T-helper 1 cell treated with Interleukin-12 subunit alpha and Interleukin-12 subunit beta and Interleukin-4 antibody, amounts not matched to agents 30 μg/mL and 1 μg/mL, for 36 hours (primary cell): ENCODE results near the gene IL23R.

Experiments used
- H3K27ac Mint-ChIP-seq: one replicate; pipeline ENCODE4 v1.8.0; 2021; ENCODE audit warnings: mild to moderate bottlenecking, mixed read lengths
- H3K27me3 Mint-ChIP-seq: one replicate; pipeline ENCODE4 v1.8.0; 2021; ENCODE audit warnings: low read depth, mixed read lengths
- H3K36me3 Mint-ChIP-seq: one replicate; pipeline ENCODE4 v1.8.0; 2021; ENCODE audit warnings: low read depth, mixed read lengths
- H3K4me1 Mint-ChIP-seq: one replicate; pipeline ENCODE4 v1.8.0; 2021; ENCODE audit warnings: low read depth, mixed read lengths
- H3K4me3 Mint-ChIP-seq: one replicate; pipeline ENCODE4 v1.8.0; 2021; ENCODE audit warnings: mild to moderate bottlenecking, moderate library complexity, mixed read lengths
- H3K9me3 Mint-ChIP-seq: one replicate; pipeline ENCODE4 v1.8.0; 2021; ENCODE audit warnings: mixed read lengths

IL23R gene

GRCh38 chr1:67264899-67265298, 98.6 kb downstream of the IL23R start:
- peaks cover 44% of the 10 kb centered on the region for H3K4me1 Mint-ChIP-seq
- H3K4me3 Mint-ChIP-seq, result peak overlapping the region; percentile 65
- peaks cover under 1% of the 10 kb centered on the region for H3K9me3 Mint-ChIP-seq
- H3K36me3 Mint-ChIP-seq, result peaks cover 5% of the 10 kb centered on the region
- no peaks in the 10 kb centered on the region for H3K27me3 Mint-ChIP-seq
- H3K27ac Mint-ChIP-seq, result peak overlapping the region; percentile 82

- no peak overlapping the region for H3K27ac Mint-ChIP-seq
- peaks cover 50% of the 10 kb centered on the region for H3K4me1 Mint-ChIP-seq
- peaks cover 30% of the 10 kb centered on the region for H3K9me3 Mint-ChIP-seq
- H3K27me3 Mint-ChIP-seq, result no peaks in the 10 kb centered on the region
- H3K4me3 Mint-ChIP-seq, result no peak overlapping the region
- peaks cover 36% of the 10 kb centered on the region for H3K36me3 Mint-ChIP-seq
Observed at GRCh38 chr1:67269061-67269460, 102.8 kb downstream of the IL23R start.

- no peak overlapping the region for H3K4me3 Mint-ChIP-seq
- peaks cover 55% of the 10 kb centered on the region for H3K4me1 Mint-ChIP-seq
- peak overlapping the region; percentile 8 for H3K27ac Mint-ChIP-seq
- peaks cover 35% of the 10 kb centered on the region for H3K9me3 Mint-ChIP-seq
- H3K36me3 Mint-ChIP-seq, result peaks cover 41% of the 10 kb centered on the region
- H3K27me3 Mint-ChIP-seq, result no peaks in the 10 kb centered on the region
Observed at GRCh38 chr1:67270541-67270940, 104.3 kb downstream of the IL23R start.

GRCh38 chr1:67273591-67273990, 107.3 kb downstream of the IL23R start:
- Mint-ChIP-seq H3K4me1 (peaks cover 48% of the 10 kb centered on the region), H3K27ac (peak overlapping the region; percentile 89), H3K9me3 (peaks cover 47% of the 10 kb centered on the region), H3K4me3 (peak overlapping the region; percentile 25), H3K27me3 (no peaks in the 10 kb centered on the region), H3K36me3 (peaks cover 51% of the 10 kb centered on the region)

GRCh38 chr1:67274623-67275325, 108.5 kb downstream of the IL23R start:
- H3K27ac Mint-ChIP-seq, result peak overlapping the region; percentile 89
- H3K4me1 Mint-ChIP-seq, result peaks cover 48% of the 10 kb centered on the region

GRCh38 chr1:67280696-67281095, 114.4 kb downstream of the IL23R start:
- Mint-ChIP-seq H3K4me1 (peaks cover 31% of the 10 kb centered on the region), H3K9me3 (peaks cover 12% of the 10 kb centered on the region), H3K36me3 (peaks cover 19% of the 10 kb centered on the region), H3K27me3 (no peaks in the 10 kb centered on the region), H3K27ac (no peak overlapping the region), H3K4me3 (no peak overlapping the region)

More at GRCh38 chr1:67274623-67275325, 108.5 kb downstream of the IL23R start:
- peaks cover 51% of the 10 kb centered on the region for H3K36me3 Mint-ChIP-seq
- H3K4me3 Mint-ChIP-seq, result peak overlapping the region; percentile 25
- peaks cover 47% of the 10 kb centered on the region for H3K9me3 Mint-ChIP-seq
- H3K27me3 Mint-ChIP-seq, result no peaks in the 10 kb centered on the region

- peaks cover 19% of the 10 kb centered on the region for H3K36me3 Mint-ChIP-seq
- peaks cover 32% of the 10 kb centered on the region for H3K4me1 Mint-ChIP-seq
- H3K9me3 Mint-ChIP-seq, result peaks cover 8% of the 10 kb centered on the region
- no peak overlapping the region for H3K4me3 Mint-ChIP-seq
- no peak overlapping the region for H3K27ac Mint-ChIP-seq
- H3K27me3 Mint-ChIP-seq, result no peaks in the 10 kb centered on the region
Observed at GRCh38 chr1:67281244-67281643, 115.0 kb downstream of the IL23R start.

GRCh38 chr1:67285780-67286488, 119.7 kb downstream of the IL23R start:
- Mint-ChIP-seq H3K27ac (peak overlapping the region; percentile 2), H3K4me1 (peaks cover 45% of the 10 kb centered on the region), H3K27me3 (no peaks in the 10 kb centered on the region), H3K9me3 (peaks cover 2% of the 10 kb centered on the region), H3K36me3 (peaks cover 20% of the 10 kb centered on the region), H3K4me3 (no peak overlapping the region)

- Mint-ChIP-seq H3K27me3 (no peaks in the 10 kb centered on the region), H3K4me3 (no peak overlapping the region), H3K4me1 (peaks cover 53% of the 10 kb centered on the region), H3K27ac (no peak overlapping the region), H3K36me3 (peaks cover 32% of the 10 kb centered on the region), H3K9me3 (peaks cover 14% of the 10 kb centered on the region)
Observed at GRCh38 chr1:67290236-67290635, 124.0 kb downstream of the IL23R start.

- peaks cover 50% of the 10 kb centered on the region for H3K4me1 Mint-ChIP-seq
- H3K9me3 Mint-ChIP-seq, result peaks cover 17% of the 10 kb centered on the region
- peak overlapping the region; percentile 94 for H3K27ac Mint-ChIP-seq
- peak overlapping the region; percentile 80 for H3K4me3 Mint-ChIP-seq
- peaks cover 23% of the 10 kb centered on the region for H3K36me3 Mint-ChIP-seq
- H3K27me3 Mint-ChIP-seq, result no peaks in the 10 kb centered on the region
Observed at GRCh38 chr1:67294836-67295617, 128.8 kb downstream of the IL23R start.

GRCh38 chr1:67298762-67299161, 132.5 kb downstream of the IL23R start:
- Mint-ChIP-seq H3K27me3 (no peaks in the 10 kb centered on the region), H3K27ac (no peak overlapping the region), H3K4me3 (no peak overlapping the region), H3K36me3 (peaks cover 3% of the 10 kb centered on the region), H3K9me3 (peaks cover 3% of the 10 kb centered on the region), H3K4me1 (peaks cover 64% of the 10 kb centered on the region)

- no peak overlapping the region for H3K4me3 Mint-ChIP-seq
- peaks cover 3% of the 10 kb centered on the region for H3K9me3 Mint-ChIP-seq
- peaks cover 64% of the 10 kb centered on the region for H3K4me1 Mint-ChIP-seq
- peaks cover 7% of the 10 kb centered on the region for H3K36me3 Mint-ChIP-seq
- no peaks in the 10 kb centered on the region for H3K27me3 Mint-ChIP-seq
- no peak overlapping the region for H3K27ac Mint-ChIP-seq
Observed at GRCh38 chr1:67299296-67299695, 133.0 kb downstream of the IL23R start.

- H3K27me3 Mint-ChIP-seq, result no peaks in the 10 kb centered on the region
- H3K9me3 Mint-ChIP-seq, result peaks cover 3% of the 10 kb centered on the region
- peak overlapping the region; percentile 17 for H3K4me3 Mint-ChIP-seq
- peak overlapping the region; percentile 23 for H3K27ac Mint-ChIP-seq
- H3K36me3 Mint-ChIP-seq, result peaks cover 6% of the 10 kb centered on the region
- peaks cover 62% of the 10 kb centered on the region for H3K4me1 Mint-ChIP-seq
Observed at GRCh38 chr1:67300561-67300960, 134.3 kb downstream of the IL23R start.

- H3K4me3 Mint-ChIP-seq, result peak overlapping the region; percentile 74
- H3K4me1 Mint-ChIP-seq, result peaks cover 60% of the 10 kb centered on the region
Observed at GRCh38 chr1:67304023-67304422, 137.8 kb downstream of the IL23R start.

More at GRCh38 chr1:67304023-67304422, 137.8 kb downstream of the IL23R start:
- Mint-ChIP-seq H3K27me3 (no peaks in the 10 kb centered on the region), H3K36me3 (peaks cover 11% of the 10 kb centered on the region), H3K27ac (peak overlapping the region; percentile 96), H3K9me3 (no peaks in the 10 kb centered on the region)
